PFSK-1 (cell line): ENCODE data around the gene RBM47.

Experiments
- POLR2AphosphoS5 ChIP-seq: IDR thresholded peaks from 2 replicates; pipeline ENCODE4 v1.6.1; 2012; ENCODE audit warnings: low read depth, mild to moderate bottlenecking, control low read depth, low read length, moderate library complexity
- REST ChIP-seq, 2 experiments: IDR thresholded peaks; 2 replicates each; pipeline versions ENCODE4 v1.6.1 to v1.8.0; 2011 to 2012; ENCODE audit warnings: low read depth in 2 of 2, low read length in 2 of 2, control low read depth in 1 of 2, inconsistent platforms in 1 of 2, mild to moderate bottlenecking in 1 of 2, moderate library complexity in 1 of 2; ENCODE audit not compliant: insufficient read depth in 1 of 2
- TAF1 ChIP-seq: IDR thresholded peaks from 2 replicates; pipeline ENCODE4 v1.6.1; 2012; ENCODE audit warnings: low read length, control low read depth, borderline replicate concordance; ENCODE audit not compliant: insufficient read depth

- no peak for TF ChIP-seq POLR2AphosphoS5
- TF ChIP-seq TAF1, result no peak
- no peak for TF ChIP-seq REST (IDR thresholded peaks at IDR 0.05; ENCODE audit: insufficient read depth in 1 of 2, low read depth in 2 of 2, low read length in 2 of 2)
Observed at GRCh38 chr4:40576651-40577480, 52.8 kb downstream of the RBM47 start.
